Spleen (tissue), 7 donors: Measurements from ENCODE around the gene ADAM19.
A peak's percentile ranks its signal among the peaks of the same experiment; 100 is the strongest.

Experiments used
- CTCF ChIP-seq, 11 experiments: fragments of 200-600 bp in 7 of 11; fragments of 450-650 bp in 4 of 11; sonication (generic) in 4 of 11; IDR thresholded peaks in 8 of 11; conservative IDR thresholded peaks in 3 of 11; 1 replicate in 7 of 11; 2 replicates in 4 of 11; pipeline versions ENCODE4 v1.4.0 to v1.8.0; 2016 to 2021; ENCODE audit warnings: antibody characterized with exemption in 11 of 11, inconsistent platforms in 4 of 11, mild to moderate bottlenecking in 1 of 11
- POLR2A ChIP-seq, 3 donors: fragments of 450-650 bp; IDR thresholded peaks; one replicate each; pipeline ENCODE4 v1.5.1; 2017; ENCODE audit warnings: antibody characterized with exemption in 3 of 3, mild to moderate bottlenecking in 1 of 3
- POLR2AphosphoS5 ChIP-seq, 3 donors: sonication (generic); formaldehyde crosslinking; IDR thresholded peaks; one replicate each; pipeline ENCODE4 v1.5.1; 2017; ENCODE audit warnings: antibody characterized with exemption in 3 of 3
- donor health status: DM: no; HTN: no; CAD: no; lungs with moderate emphysema.
- donor health status: DM: no; HTN: no; CAD: no.
- donor health status: DM: no; HTN: no; CAD: no.

- no peak for TF ChIP-seq CTCF (IDR thresholded peaks at IDR 0.05 in 8 of 11, conservative IDR thresholded peaks at IDR 0.05 in 3 of 11)
- no peak for TF ChIP-seq POLR2A (IDR thresholded peaks at IDR 0.05)
- TF ChIP-seq POLR2AphosphoS5 (IDR thresholded peaks at IDR 0.05) = peak in 1 of 3 donors; percentile 55
These were observed 17.0 kb upstream of the ADAM19 start for GRCh38 chr5:157592594-157592993.
